Measurements from ENCODE around the gene DMRTB1.

DNA sequence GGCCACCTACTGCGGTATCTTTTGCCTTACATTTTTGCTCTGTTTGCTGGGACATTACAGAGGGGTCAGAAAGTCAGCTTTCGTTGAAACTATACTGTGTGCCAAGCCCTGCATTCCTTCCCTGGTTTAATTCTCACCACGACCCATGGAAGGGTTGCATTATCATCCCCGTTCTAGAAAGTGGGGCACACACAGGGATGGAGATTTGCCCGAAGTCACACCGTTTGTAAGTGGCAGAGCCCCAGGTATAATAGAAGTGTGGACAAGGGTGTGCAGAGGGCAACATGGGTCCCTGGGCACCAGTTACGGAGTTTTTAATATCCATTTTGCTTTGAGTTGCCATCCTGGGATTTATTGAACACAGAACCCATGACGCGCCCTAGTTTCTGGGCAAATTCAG lies 11.8 kb downstream of the DMRTB1 start:
- no peak for TF ChIP-seq YY1 (IDR thresholded peaks at IDR 0.05; ENCODE audit: insufficient read depth, insufficient read length)
- TF ChIP-seq ZNF274 (IDR thresholded peaks at IDR 0.05; ENCODE audit: low read depth, low read length): no peak
